ENCODE data around the gene LELP1. TPM values are rescaled to one million over a fixed set of nuclear protein-coding genes. Genes with fewer than 3 reads are reported as not detected.
"Not testable (repeated sequence)": the region's sequence is repeated elsewhere in the genome, so short reads cannot be mapped to it uniquely, and the experiment has no call there.

LELP1 gene
- total and polyA plus RNA-seq, 10 donors, result not detected

DNA sequence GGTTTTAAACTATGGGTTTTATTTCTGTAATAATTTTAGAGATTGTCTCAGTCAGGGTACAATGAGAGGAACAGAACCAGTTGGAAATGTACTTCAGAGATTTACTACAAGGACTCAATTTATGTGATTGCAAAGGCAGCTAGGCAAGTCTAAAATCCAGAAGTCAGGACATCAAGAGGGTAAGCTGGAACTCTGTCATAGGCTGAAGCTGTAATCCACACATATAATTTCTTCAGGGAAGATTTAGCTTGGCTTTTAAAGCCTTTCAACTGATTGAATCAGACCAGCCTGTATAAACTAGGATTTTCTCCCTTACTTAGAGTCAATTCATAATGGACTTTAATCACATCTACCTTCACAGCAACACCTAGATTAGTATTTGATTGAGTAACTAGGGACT, 24.3 kb upstream of the LELP1 start:
- Histone ChIP-seq H3K36me3 (no peaks in the 10 kb centered on the region), H3K4me1 (no peaks in the 10 kb centered on the region), H3K27ac (no peak overlapping the region), H3K27me3 (replicated peaks in 1 of 7) (peaks cover 0 to 13% (median 0%) of the 10 kb centered on the region in 7 donors), H3K9me3 (peaks cover 0 to 14% (median 4%) of the 10 kb centered on the region in 8 donors), H3K4me3 (no peak overlapping the region)
- DNase-seq, result no peak
- intact Hi-C loops (cut with DNase I; ENCODE audit: low total_unique reads), result no loop called here
- TF ChIP-seq, protein P1, sequence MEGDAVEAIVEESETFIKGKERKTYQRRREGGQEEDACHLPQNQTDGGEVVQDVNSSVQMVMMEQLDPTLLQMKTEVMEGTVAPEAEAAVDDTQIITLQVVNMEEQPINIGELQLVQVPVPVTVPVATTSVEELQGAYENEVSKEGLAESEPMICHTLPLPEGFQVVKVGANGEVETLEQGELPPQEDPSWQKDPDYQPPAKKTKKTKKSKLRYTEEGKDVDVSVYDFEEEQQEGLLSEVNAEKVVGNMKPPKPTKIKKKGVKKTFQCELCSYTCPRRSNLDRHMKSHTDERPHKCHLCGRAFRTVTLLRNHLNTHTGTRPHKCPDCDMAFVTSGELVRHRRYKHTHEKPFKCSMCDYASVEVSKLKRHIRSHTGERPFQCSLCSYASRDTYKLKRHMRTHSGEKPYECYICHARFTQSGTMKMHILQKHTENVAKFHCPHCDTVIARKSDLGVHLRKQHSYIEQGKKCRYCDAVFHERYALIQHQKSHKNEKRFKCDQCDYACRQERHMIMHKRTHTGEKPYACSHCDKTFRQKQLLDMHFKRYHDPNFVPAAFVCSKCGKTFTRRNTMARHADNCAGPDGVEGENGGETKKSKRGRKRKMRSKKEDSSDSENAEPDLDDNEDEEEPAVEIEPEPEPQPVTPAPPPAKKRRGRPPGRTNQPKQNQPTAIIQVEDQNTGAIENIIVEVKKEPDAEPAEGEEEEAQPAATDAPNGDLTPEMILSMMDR (IDR thresholded peaks at IDR 0.05 in 8 of 11, conservative IDR thresholded peaks at IDR 0.05 in 3 of 11), result no peak
- TF ChIP-seq POLR2A (IDR thresholded peaks at IDR 0.05) (no peak), POLR2AphosphoS5 (IDR thresholded peaks at IDR 0.05) (no peak)

DNA sequence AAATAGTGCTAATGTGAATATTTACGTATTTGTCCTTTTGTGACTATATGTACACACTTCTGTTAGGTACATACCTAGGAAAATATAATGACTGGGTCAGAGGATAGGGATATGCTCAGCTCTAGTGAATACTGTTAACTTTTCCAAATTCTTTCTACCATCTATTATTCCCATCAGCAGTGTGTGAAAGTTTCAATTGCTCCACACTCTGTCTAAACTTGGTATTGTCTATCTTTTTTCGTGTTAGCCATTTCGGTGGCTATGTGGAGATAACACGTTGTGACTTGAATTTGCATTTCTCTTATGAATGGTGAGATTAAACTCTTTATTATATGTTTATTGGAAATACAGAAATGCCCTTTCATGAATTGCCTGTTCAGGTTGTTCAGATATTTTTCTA, 22.7 kb upstream of the LELP1 start:
- no peak for DNase-seq
- H3K9me3 ChIP-seq, result peaks cover 0 to 21% (median 10%) of the 10 kb centered on the region in 8 donors
- 77 to 83% (median 81%) methylated on average over 4 of the region's 4 CpGs for WGBS, 5 donors

DNA sequence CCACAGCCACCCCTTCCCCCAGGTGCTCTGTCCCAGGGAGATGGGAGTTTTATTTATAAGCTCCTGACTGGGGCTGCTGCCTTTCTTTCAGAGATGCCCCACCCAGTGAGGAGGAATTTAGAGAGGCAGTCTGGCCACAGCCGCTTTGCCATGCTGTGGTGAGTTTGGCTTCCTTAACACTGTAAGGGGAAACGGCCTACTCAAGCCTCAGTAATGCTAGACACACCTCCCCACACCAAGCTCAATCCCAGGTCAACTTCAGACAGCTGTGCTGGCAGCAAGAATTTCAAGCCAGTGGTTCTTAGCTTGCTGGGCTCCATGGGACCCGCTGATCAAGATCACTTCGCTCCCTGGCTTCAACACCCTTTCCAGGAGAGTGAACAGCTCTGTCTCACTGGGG, 14.9 kb upstream of the LELP1 start:
- intact Hi-C loops (cut with DNase I; ENCODE audit: low total_unique reads); H3K27ac ChIP-seq; DNase-seq; H3K4me3 ChIP-seq; H3K36me3 ChIP-seq; H3K4me1 ChIP-seq: not testable (repeated sequence)
- Histone ChIP-seq H3K9me3 (peaks cover 0 to 26% (median 13%) of the 10 kb centered on the region in 8 donors), H3K27me3 (replicated peaks in 1 of 7) (peaks cover 0 to 55% (median 0%) of the 10 kb centered on the region in 7 donors)
- 70 to 94% (median 79%) methylated on average over 2 to 4 of the region's 4 CpGs for WGBS, 5 donors

More for the DNA sequence above, 22.7 kb upstream of the LELP1 start:
- intact Hi-C loops (cut with DNase I; ENCODE audit: low total_unique reads), result no loop called here
- Histone ChIP-seq H3K4me3 (no peak overlapping the region), H3K27ac (no peak overlapping the region), H3K36me3 (no peaks in the 10 kb centered on the region), H3K27me3 (replicated peaks in 1 of 7) (peaks cover 0 to 12% (median 0%) of the 10 kb centered on the region in 7 donors), H3K4me1 (no peaks in the 10 kb centered on the region)
- no peak for TF ChIP-seq POLR2A (IDR thresholded peaks at IDR 0.05)
- TF ChIP-seq, protein P1 (IDR thresholded peaks at IDR 0.05 in 8 of 11, conservative IDR thresholded peaks at IDR 0.05 in 3 of 11), result no peak
- TF ChIP-seq POLR2AphosphoS5 (IDR thresholded peaks at IDR 0.05), result no peak

DNA sequence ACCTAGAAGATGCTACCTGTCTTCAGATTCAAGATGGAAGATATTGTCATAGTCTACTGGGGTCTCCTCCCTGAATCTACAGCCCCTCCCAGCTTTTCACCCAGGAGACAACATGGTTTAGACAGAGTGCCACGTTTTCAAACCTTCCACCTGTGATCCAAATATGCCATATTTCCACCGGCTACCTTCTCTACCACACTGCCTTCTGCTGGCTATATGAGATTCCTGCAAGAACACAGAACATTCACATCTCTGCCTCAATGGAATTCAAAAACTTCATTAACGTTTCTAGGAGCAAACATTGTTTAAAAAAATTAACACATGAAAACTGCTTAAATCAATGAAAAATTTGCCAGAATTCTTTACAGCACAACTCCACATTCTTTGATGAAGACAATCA, 12.9 kb upstream of the LELP1 start:
- no peak for DNase-seq
- Histone ChIP-seq H3K27me3 (replicated peaks in 1 of 7) (peaks cover 0 to 73% (median 0%) of the 10 kb centered on the region in 7 donors), H3K4me3 (no peak overlapping the region), H3K36me3 (no peaks in the 10 kb centered on the region), H3K9me3 (peaks cover 0 to 13% (median 8%) of the 10 kb centered on the region in 8 donors), H3K4me1 (no peaks in the 10 kb centered on the region), H3K27ac (no peak overlapping the region)
- no peak for TF ChIP-seq POLR2A (IDR thresholded peaks at IDR 0.05)
- TF ChIP-seq POLR2AphosphoS5 (IDR thresholded peaks at IDR 0.05), result no peak
- TF ChIP-seq, protein P1 (IDR thresholded peaks at IDR 0.05 in 8 of 11, conservative IDR thresholded peaks at IDR 0.05 in 3 of 11), result no peak
- intact Hi-C loops (cut with DNase I; ENCODE audit: low total_unique reads), result no loop called here
- 12 to 24% (median 14%) methylated on average over 3 of the region's 3 CpGs for WGBS, 5 donors

DNA sequence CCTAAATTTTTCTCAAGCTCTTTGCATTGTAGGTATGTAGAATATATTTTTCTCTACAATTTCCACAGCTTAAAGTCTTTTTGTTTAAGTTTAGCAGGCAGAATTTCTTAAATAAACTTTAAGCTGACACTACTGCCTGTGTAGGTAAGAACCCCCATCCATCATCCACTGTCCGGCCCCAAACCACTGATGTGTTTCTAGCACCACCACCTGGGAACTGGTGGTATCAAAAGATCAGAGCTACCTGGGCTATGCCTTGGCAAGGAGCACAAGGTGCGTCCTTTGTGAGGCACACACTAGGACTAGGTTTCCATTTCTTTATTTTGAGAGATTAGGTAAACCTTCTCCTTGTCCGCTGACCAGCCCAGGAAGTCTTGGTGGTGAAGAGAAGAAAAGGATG, 10.5 kb upstream of the LELP1 start:
- H3K36me3 ChIP-seq, result no peaks in the 10 kb centered on the region
- no peak overlapping the region for H3K27ac ChIP-seq
- no peaks in the 10 kb centered on the region for H3K4me1 ChIP-seq
- no peak for TF ChIP-seq POLR2AphosphoS5 (IDR thresholded peaks at IDR 0.05)
- no peak for TF ChIP-seq POLR2A (IDR thresholded peaks at IDR 0.05)
- TF ChIP-seq, protein P1 (IDR thresholded peaks at IDR 0.05 in 8 of 11, conservative IDR thresholded peaks at IDR 0.05 in 3 of 11), result no peak
- H3K4me3 ChIP-seq, result no peak overlapping the region
- H3K27me3 ChIP-seq (replicated peaks in 1 of 7), result peaks cover 0 to 87% (median 0%) of the 10 kb centered on the region in 7 donors
- H3K9me3 ChIP-seq, result no peaks in the 10 kb centered on the region
- intact Hi-C loops (cut with DNase I; ENCODE audit: low total_unique reads), result no loop called here
- WGBS, 5 donors, result 32 to 45% (median 40%) methylated on average over 3 of the region's 3 CpGs
- no peak for DNase-seq
